Medulla oblongata (tissue), 1 donor: Measurements from ENCODE around the gene HLA-DPB1.

Source experiments
- DNase-seq: peaks from one replicate; pipeline ENCODE4 v3.0.0-alpha.2; 2015; ENCODE audit errors: extremely low spot score

HLA-DPB1 gene

GRCh38 chr6:33103776-33104175 is 28.0 kb downstream of the HLA-DPB1 start:
- DNase-seq: no peak

DNA sequence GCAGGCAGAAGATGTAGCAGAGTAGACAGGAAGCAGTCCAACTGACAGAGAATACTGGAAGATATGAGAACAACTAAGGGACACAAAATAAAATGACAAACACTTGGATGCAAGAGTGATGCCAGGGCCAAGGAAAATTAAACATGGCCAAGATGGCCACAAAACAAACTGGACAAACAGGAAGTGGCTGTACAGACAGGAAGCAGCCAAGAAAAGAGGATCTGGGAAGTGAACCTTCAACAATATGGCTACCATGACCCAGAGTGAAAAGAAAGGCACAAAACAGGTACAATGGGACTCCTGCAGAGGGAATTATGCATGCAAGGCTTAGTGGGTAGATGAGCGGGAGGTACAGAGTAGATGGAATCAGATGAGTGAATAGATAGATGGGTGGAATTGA is 29.1 kb downstream of the HLA-DPB1 start:
- no peak for DNase-seq

- DNase-seq: no peak
Observed at GRCh38 chr6:33105386-33105785, 29.6 kb downstream of the HLA-DPB1 start.

GRCh38 chr6:33105916-33106871 is 30.4 kb downstream of the HLA-DPB1 start:
- DNase-seq: no peak

- DNase-seq: no peak
Observed at GRCh38 chr6:33107641-33108040, 31.9 kb downstream of the HLA-DPB1 start.

GRCh38 chr6:33108307-33108706 is 32.5 kb downstream of the HLA-DPB1 start:
- DNase-seq: no peak

- DNase-seq: peak; percentile 86
Observed at GRCh38 chr6:33112148-33112547, 36.4 kb downstream of the HLA-DPB1 start.

GRCh38 chr6:33113755-33114154 is 38.0 kb downstream of the HLA-DPB1 start:
- no peak for DNase-seq

GRCh38 chr6:33114406-33114805 is 38.6 kb downstream of the HLA-DPB1 start:
- no peak for DNase-seq

- DNase-seq: no peak
Observed at GRCh38 chr6:33116417-33116816, 40.6 kb downstream of the HLA-DPB1 start.

GRCh38 chr6:33116841-33117711 is 41.3 kb downstream of the HLA-DPB1 start:
- no peak for DNase-seq

DNA sequence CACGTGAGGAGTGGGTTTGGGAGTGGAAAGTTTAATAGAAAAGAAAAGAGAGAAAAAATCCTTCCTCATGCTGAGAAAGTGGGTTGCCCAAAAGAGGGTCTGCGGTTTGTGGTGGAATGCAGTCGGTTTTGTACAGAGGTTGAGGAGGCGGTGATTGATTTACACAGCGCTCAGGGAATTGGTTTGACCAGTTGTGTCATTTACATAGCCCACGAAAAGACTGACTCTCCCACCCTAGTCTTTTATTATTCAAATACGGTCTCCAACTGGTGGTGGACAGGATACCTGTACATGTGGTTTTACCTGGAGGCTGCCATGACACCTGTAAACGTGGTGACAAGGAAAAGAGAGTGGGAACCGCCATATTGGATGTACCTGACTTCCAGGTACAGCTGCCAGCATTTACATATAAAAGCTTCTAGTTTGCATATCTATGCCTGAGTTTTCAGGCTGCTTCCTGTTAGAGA is 42.1 kb downstream of the HLA-DPB1 start:
- DNase-seq: no peak

DNA sequence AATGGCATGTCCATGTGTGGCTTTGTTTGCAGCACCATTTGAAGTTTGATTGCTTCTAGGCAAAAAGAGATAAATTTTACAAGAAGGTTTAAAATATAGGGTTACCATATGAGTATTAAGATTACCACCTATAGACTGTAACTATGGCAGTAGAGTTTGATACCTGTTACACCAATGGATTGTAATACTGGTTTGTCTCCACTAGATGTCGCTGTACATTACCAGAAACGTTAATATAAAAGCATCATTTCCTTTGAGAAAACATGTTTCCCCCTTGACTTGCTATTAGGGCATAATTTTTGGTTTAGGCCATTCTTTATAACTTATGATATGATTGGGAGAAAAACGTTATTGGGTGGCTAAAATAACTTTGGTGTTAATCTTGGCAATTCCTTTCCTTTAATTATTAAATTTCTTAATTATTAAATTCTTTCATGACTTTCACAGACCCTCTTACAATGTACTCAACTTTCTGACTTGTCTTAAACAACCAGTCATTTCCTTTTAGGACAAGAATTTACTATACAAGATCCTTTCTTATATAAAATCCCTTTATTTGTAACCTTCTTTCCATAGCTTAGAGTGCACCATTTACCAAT is 42.8 kb downstream of the HLA-DPB1 start:
- DNase-seq: peak; percentile 66

GRCh38 chr6:33120001-33120400 is 44.2 kb downstream of the HLA-DPB1 start:
- DNase-seq: no peak

DNA sequence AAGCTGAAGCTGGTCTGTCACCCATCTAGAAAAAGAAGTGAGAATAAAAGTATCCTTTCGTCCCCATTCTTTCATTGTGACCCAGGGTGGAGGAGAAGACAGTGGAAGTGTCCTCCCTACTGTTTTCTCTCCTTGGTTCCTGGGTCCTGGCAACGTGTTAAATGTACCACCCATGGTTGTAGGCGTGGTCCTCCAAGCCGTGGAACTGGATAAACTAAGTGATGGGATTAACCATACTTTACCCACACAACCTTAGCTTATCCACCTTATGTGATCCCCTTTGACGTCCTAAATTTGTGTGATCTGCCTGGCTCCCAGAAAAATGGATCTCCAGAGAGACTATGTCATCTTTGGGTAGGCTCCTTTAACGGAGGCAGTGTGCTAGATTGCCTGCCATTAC is 47.4 kb downstream of the HLA-DPB1 start:
- DNase-seq: no peak

GRCh38 chr6:33123732-33124524 is 48.1 kb downstream of the HLA-DPB1 start:
- DNase-seq: peak; percentile 64

- no peak for DNase-seq
Observed at GRCh38 chr6:33124525-33124901, 48.7 kb downstream of the HLA-DPB1 start.

GRCh38 chr6:33124947-33125346 is 49.2 kb downstream of the HLA-DPB1 start:
- DNase-seq: no peak

DNA sequence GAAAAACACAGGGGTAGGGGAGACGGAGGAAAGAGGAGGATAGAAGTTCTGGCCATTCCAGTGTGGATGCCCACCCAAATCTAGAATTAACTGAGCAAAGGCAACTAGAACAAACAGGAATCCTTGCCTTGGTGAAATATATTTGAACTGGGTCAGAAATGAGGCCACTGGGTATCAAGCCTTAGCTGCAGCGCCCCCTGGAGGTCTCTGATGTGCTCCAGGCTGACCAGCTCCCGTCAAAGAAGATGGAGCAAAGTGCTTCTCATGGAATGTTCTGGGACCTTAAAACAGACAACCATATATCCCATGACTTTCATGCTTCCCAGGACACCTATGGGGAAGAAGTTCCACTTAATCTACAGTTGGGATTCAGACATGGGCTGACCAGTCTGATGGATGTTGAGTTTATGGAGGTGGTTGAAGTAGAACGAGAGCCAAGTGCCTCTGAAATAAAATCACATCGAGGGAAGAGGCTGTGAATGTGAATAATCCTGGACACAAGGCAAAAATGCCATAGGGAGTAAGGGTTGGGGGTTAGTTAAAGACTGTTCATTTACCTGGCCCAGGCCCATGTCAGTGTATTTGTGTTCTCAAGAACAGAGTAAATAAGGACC is 50.4 kb downstream of the HLA-DPB1 start:
- peak; percentile 74 for DNase-seq

DNA sequence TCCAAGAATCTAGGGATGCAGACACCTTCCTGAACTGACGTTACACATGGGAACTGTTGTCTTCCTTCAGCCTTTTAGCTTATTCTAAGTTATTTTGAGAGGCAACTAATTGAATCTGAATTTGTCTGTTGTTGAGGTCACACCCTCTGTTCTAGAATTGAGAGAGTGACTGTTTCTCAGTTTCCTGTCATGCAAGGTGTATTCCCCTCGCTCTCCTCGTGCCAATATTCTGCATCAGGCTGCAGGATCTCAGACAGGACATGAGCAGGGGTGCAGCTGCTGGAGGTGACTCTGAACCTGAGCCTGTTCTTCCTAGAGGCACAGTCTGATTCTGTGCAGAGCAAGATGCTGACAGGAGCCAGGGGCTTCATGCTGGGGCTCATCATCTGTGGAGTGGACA is 52.5 kb downstream of the HLA-DPB1 start:
- DNase-seq: no peak

GRCh38 chr6:33132081-33132524 is 56.3 kb downstream of the HLA-DPB1 start:
- DNase-seq: no peak
